Measurements from ENCODE around the gene TMEM183A.

DNA sequence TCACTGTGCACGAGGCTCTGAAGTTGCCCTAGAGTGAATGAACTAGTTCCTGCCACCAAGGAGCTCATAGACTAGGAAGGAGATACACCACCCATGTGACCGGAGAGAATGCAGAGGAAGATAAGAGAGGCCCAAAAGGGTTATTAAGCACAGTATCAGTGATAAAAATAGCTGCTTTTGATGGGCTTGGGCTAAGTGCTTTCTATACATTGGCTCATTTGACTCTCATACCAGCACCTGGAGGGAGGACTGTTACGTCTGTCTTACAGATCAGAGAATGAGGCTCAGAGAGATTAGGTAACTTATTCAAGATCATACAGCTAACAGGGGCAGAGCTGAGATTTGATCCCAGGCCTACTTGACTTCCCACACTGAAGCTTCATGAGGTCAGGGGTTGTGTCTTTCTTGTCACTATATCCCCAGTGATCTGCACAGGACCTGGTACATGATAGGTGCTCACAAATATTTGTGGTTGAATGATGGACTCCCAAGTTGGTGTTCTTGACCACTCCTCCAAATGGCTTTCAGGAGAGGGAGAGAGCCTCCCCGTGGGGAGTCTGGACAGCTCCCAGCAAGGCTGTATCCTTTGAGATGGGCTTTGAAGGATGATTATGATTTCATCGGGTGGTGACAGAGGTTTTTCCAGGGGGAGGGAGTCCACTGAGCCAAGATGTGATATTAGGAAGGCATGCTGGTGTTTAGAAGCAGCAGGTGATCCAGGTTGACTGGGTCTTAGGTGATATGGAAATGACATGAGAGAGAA, 33.5 kb downstream of the TMEM183A start:
- no peak for TF ChIP-seq POLR2A (IDR thresholded peaks at IDR 0.05; ENCODE audit: low read depth, low read length)
- TF ChIP-seq POLR2AphosphoS5 (IDR thresholded peaks at IDR 0.05; ENCODE audit: low read depth, low read length), result no peak
